ENCODE measurements around the gene RPS15.

Gene RPS15

DNA sequence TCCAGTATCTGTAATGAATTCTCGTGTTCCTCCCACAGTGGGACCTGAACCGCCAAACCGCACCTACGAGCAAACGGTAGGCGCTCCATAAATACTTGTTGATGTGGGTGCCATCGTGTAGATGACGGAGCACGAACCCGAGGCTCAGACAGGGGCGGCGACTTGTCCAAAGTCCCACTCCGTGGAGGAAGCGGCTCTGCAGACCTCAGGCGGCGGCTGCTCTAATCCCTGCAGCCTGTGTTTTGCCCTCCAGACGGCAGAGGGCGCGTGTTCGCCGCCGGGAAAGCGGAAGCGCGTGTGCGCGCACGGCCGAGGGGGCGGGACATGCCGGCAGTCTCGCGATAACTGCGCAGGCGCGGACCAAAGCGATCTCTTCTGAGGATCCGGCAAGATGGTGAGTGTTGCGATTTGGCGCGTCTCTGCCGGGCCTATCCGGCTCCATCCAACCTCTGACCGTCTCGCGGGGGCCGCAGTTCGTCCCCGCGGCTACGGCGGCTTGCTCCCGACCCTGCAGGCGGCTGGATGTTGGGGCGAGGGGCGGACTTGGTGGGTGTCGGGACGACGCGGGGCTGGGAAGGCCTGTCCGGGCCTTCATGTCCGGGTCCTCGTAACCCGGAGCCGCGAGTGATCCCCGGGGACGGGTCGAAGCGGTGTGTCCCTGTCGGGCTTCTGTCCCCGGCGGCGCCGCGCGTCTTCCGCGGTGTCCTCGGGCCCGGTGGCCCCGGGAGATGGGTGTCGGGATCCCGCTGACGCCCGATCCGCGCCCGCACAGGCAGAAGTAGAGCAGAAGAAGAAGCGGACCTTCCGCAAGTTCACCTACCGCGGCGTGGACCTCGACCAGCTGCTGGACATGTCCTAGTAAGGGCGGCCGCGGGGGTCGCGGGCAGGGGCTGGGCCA is at the start of gene RPS15:
Gene RPS15, plus strand, starts transcription at position 362 of the 898 bp plus-strand sequence. Its CDS starts 30 bp downstream, at position 392.
- peak; percentile 96 for DNase-seq (ENCODE audit: low spot score)

DNA sequence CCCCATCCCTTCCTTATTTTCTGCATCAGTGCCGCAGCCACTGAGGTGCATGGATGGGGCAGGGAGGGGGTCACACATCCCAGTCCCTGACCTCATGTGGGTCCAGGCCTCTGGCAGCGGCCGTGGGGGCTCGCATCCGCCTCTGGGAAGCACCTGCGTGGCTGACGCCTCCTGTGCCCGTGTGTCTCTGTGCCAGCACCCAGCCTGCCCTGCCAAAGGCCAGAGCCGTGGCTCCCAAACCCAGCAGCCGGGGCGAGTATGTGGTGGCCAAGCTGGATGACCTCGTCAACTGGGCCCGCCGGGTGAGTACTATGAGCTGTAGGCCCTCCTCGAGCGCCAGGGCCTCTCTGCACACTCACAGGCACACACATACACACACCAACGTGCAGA is 49.6 kb upstream of the RPS15 start:
- DNase-seq (ENCODE audit: low spot score): no peak

DNA sequence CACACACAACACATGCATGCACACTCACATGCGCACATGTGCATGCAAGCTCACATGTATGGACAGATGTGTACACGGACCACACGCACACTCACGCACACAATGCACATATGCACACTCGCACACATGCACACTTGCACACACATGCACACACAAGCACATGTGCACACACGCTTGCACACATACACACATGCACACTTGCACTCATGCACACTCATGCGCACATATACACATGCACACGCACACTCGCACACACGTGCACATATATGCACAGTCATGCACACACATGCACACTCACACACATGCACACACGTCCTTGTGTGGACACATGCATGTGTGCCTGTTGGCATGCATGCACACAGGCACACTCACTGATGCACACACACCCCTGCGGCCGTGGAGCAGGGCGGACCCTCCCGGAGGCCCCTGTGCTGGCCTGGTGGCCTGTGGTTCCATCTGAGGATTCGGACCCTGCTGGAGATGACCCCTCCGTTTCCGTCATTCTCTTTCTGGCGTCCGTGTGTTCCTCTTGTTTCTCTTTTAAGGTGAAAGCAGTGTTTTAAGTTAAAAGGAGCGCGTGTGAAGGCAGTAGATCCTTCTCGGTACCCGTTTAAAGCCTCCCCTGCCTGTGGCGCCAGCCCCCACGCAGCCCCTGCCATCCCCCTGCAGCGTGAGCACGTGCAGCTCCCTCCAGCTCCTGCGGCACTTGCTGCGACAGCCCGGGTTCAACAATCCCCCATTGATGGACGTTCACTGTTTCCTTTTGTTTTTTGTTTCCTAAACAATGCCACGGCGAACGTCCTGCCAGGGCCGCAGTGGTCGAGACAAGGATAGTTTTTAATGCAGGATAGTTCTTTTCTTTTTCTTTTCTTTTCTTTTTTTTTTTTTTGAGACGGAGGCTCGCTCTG is 48.9 kb upstream of the RPS15 start:
- DNase-seq (ENCODE audit: low spot score): no peak

DNA sequence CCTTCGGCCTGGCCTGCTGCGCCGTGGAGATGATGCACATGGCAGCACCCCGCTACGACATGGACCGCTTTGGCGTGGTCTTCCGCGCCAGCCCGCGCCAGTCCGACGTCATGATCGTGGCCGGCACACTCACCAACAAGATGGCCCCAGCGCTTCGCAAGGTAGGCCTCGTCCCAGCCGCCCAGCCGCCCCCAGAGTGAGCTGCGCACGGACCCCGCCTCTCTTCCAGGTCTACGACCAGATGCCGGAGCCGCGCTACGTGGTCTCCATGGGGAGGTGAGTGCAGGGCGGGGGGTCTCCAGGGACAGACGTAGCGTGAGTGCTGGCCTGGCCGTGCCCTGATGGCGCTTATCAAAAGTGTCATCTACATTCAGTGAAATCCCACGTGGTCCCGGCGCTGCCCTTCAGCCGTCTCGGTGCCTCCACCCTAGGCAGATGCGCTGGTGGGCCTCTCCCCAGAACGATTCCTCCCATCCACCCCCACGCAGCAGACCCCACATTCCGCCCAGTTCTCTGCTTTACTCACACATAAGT is 47.2 kb upstream of the RPS15 start:
- DNase-seq (ENCODE audit: low spot score): no peak

DNA sequence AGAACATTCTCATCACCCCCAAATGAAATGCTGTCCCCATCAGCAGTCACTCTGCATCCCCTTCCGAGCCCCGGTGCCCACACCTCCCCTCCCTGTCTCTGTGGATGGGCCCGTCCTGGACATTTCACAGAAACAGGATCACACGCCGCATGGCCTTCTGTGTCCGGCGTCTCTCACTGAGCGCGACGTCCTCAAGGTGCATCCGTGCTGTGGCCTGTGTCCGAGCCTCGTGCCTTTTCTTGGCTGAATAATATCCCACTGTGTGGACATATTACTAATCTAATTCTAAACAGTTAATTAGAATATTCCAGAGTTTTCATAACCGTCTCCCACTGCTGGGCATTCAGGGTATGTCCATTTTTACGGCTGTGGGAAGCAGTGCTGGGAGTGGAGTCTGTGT is 45.8 kb upstream of the RPS15 start:
- DNase-seq (ENCODE audit: low spot score): no peak

DNA sequence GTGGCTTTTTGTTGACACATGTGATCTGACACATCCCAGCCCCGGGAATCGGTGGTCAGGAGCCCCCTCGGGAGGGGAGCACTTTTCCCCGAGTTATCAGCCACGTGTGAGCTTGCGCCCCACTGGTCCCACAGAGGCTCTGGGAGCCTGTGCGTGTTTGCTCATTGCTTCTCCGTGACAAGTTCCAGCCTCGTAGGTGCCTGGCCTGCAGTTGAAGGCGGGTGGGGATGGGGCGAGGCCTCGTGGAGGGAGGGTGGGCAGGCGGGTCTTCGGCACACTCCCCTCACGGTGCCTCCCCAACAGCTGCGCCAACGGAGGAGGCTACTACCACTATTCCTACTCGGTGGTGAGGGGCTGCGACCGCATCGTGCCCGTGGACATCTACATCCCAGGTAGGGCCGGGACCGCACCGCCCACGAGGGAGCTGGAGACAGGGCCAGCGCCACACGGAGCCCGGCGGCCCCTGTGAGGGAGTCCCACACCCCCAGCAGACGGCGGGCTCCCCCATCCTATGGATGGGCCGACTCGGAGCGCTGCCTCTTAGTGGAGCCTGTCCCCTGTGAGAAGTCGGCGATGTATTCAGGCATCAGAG is 45.2 kb upstream of the RPS15 start:
- no peak for DNase-seq (ENCODE audit: low spot score)

DNA sequence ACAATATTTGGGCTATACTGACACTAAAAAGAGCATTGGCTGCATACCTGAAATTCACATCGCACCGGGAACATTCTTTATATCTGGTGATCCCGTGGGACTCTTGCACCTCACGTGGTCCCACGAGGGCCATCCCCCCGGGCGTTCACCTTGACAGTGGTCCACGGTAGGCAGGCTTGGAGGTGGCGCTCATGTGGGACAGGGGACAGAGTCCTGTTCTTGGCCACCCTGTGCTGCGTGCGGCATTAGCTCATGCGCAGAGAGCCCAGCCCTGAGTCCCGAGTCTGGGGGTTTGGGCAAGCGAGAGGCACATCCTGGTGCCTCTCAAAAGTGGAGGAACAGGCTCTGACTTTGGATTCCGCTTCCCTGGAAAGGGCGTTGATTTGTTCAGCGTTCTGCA is 44.4 kb upstream of the RPS15 start:
- DNase-seq (ENCODE audit: low spot score): no peak

DNA sequence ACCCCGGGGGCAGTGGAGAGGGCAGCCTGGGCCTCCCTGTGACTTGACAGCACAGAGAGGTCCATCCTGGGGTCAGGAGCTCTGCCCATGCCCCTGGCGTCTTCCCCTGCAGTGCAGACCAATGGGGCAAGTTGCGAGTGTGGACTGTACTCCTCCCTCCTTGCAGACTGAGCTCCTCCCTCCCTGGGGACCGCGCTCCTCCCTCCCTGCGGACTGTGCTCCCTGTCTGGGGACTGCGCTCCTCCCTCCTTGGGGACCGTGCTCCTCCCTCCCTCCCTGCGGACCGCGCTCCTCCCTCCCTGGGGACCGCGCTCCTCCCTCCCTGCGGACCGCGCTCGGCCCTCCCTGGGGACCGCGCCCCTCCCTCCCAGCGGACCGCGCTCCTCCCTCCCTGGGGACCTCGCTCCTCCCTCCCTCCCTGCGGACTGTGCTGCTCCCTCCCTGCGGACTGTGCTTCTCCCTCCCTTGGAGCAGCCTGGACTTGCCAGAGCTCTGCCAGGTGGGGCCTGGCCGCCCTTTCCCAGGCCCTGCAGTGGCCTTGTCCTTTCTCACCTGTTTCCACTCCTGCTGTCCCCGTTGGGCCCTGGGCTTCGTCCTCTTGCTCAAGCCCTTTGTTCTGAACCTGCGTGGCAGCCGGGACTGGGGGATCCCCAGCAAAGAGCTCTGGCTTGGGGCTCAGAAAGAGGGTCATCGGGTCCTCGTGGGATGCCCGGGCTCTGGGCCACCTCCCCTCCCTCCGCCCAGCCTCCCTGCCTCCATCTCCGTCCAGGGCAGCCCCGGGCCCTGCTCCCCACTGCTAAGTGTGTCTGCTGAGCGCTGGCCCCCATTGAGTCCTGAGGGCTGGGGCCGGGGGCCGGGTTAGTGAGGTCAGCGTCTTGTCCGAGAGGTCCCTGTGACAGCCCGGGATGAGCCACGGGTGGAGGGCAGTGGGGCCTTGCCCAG is 43.7 kb upstream of the RPS15 start:
- DNase-seq (ENCODE audit: low spot score): no peak

DNA sequence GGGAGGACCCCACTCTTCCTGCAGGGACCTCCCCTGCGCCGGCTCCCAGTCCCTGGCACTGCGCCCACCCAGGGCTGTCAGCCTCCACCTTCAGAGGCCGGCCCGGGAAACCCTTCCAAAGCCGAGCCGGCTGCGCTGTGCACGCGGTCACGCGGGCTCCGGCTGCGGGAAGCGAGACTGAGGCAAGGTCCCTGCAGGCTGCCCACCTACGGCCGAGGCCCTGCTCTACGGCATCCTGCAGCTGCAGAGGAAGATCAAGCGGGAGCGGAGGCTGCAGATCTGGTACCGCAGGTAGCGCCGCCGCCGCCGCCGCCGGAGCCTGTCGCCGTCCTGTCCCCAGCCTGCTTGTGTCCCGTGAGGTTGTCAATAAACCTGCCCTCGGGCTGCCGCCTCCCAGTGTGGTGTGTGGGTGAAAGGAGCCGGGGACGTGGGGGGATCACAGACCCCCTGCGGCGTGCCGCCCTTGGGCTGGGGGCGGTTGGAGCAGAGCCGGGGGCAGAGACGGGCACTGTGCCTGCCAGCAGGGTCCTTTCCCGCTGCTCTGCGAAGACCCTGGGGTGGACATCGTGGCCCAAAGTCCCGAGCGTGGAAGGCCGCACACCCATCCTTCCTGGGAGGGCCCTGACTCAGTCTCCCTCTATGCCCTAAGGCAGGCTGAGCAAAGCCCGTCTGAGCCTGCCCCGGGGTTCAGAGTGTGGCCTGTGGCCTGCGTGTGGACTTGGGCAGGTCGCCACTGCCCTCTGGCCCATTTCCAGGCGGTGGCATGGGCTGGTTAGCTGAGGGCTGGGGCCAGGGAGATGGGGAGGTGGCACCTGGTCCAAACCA is 42.8 kb upstream of the RPS15 start:
- DNase-seq (ENCODE audit: low spot score): no peak

DNA sequence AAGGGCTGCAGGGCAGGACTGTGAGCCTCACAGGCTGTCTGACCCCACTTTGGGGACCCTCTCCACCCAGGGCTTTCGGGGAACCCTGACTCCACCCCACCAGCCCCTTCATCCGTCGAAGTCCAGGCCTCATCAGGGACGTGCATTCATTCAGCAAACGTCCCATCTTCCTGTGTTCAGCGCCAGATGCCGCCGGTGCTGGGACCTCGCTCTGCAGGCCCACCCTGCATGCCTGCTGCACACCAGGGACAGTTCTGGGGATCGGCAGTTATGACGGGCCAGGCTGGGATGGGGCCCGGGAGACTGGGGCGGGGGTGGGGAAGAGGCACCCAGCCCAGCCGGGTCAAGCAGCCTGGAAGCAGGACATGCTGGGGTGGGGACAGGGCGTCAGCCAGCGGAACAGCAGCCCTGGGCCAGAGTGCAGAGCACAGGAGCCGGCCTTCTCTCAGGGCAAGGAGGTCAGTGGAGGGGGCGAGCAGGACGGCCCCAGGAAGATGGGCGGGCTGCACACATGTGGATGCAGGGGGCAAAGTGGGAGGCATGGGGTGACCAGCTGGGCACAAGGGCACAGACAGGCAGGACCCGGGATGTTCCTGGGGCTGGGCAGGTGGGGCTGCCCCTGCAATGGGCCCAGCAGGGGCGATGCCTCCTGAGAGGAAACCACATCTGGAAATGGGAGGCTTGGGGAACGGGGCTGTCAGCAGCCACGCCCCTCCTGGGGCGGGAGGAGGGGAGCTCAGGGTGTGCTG is 42.0 kb upstream of the RPS15 start:
- DNase-seq (ENCODE audit: low spot score): no peak

DNA sequence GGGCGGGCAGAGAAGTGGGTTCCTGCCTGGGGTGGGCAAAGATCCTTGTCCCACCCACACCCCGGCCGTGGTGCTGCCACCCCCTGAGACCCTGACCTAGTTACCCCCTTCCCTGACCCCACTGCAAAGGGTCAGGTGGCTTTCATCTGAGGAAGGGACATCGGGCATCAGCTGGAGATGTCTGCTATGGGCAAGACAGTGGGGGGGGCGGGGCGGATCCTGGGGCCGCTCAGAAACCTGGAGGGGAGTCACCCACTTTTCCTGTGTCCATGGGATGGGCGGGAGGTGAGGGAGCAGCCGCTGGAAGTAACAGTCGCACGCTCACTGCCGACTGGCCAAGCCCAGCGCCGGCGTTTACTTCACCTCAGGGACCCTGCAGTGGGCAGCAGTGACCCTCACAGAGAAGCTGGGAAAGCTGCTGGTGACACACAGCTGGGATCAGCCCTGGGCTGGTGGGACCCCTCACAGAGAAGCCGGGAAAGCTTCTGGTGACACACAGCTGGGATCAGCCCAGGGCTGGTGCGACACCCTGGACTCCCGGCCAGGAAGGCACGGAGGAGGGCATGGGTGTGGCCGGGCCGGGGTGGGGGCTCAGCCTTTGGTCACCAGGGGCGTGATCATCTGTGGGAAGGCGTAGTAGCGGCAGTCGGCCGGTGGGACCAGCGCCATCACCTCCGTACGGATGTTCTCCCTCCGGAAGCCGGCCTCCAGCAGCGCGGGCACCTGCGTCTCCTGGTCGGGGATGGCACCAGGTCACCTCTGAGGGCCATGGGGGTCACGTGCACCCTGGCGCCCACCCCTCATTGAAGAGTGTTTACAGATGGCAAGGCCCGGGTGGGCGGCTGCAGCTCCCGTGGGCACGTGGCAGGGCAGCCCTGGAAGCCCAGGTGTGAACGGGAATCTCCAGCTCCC is 41.2 kb upstream of the RPS15 start:
- DNase-seq (ENCODE audit: low spot score): no peak

DNA sequence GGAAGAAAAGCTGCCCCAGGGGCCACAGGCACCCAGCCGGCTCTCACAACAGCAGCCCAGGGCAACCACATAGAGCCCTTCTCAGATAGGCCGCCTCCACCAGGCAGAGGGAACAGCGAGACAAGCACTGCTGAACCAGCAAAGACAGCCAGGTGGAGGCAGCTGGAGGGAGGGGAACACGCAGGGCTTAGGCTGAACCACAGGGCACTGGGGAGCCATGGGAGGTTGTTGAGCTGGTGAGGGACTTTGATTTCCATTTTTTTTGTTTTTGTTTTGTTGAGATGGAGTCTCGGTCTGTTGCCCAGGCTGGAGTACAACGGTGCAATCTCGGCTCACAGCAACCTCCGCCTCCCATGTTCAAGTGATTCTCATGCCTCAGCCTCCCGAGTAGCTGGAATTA is 40.4 kb upstream of the RPS15 start:
- no peak for DNase-seq (ENCODE audit: low spot score)

DNA sequence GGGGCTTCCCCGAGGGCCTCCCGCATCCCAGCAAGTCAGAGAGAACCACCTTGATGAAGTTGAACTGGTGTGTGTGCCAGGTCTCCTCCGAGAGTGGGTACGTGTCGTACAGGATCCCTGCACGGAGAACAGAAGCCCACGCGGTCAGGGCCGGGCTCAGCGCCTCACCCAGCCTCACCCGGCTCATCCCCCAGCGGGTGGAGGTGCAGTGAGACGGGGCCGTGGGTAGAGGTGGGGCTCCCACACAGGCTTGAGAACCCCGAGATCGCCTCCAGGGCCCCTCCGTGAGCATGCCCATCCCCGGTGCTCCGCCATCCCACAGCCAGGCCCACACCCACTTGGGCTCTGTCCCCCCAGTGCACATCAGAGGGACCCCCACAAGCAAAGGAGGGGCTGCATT is 39.1 kb upstream of the RPS15 start:
- no peak for DNase-seq (ENCODE audit: low spot score)

DNA sequence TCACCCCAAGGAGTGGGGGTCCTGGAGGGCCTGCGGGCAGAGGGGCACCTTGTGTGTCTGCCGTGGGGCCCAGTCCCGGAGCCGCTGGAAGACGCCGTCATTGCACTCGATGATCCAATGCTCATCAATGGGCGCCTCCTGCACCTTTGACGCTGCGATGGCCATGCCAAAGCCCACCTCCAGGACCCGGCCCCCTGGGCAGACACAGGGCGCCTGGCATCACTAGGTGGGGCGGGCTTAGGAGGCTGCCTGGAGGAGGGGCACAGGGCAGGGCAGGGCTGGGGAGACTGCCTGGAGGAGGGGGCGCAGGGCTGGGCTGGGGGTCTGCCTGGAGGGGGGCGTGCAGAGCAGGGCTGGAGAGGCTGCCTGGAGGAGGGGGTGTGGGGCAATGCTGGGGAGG is 38.5 kb upstream of the RPS15 start:
- DNase-seq (ENCODE audit: low spot score): no peak

DNA sequence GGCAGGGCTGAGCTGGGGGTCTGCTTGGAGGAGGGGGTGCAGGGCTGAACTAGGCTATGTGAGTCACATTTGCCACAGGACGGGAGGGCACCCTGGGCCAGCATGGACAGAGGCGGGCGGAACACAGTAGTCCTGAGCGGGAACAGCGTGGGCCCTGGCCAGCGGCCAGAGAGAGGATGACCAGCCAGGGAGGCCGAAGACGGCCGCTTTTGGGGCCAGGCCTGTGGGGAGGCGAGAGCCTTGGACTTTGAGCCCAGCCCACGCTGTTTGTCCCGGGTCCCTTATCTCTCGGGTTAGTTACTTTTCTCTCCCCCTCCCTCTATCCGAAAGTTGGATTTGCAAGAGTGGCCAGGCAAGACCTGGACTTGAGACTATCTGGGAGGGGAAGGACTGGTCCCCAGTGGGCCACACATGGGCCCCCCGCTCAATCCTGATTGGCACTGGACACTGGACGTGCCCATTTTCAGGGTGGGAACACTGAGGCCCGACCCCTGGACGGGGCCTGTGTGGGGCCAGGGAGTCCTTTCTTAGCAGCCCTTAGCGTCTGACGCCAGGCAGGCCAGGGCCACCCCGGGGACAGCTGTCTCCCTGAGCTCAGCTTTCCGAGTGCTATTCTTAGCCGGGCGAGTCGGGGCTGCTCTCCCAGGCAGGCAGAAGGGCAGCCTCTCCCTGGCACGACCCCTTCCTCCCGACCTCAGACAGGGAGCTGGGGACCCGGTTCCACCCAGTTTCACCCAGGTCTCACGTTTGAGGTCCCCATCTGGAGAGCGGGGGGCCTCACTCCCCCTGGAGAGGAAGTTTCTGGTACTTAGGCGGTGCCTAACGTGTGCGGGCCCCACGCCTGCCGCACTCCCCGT is 37.7 kb upstream of the RPS15 start:
- DNase-seq (ENCODE audit: low spot score): no peak

DNA sequence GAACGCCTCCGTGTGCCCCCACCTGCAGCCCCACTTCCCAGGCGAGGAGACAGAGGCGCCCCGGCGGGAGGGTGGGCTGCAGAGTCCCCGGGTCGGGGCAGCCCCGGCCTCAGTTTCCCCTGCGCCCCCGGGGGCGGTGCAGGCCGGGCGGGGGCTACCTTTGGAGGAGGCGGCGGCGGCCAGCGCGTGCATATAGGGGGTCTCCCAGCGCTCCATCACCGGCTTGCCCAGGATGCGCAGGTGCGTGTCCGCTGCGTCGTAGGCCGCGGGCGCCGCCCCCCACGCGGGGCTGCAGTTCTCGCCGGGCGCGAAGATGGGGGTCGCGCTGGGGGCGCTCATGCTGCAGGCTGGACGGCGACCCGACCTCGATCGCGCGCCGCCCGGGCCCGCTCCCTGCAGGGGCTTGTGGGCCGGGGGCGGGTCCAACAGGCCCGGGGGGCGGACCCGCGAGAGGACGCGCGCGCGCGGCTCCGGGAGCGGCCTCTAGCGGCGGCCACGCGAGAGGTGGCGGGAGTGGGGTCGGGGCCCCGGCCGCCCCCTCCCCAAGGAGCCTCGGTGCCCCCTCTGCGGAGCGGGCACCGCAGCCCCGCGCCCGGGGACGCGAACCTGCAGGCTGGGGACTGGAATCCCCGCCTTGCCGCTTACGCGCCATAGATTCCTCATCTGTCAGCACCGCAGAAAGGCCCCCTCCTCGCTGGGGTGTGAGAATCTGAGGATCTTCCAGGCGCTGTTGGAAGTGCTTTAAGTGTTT is 36.9 kb upstream of the RPS15 start, which contains the start of gene GAMT:
Gene GAMT, minus strand, starts transcription at position 405 of the 751 bp plus-strand sequence. Its CDS starts 66 bp downstream, at position 339.
- DNase-seq (ENCODE audit: low spot score): peak; percentile 35

DNA sequence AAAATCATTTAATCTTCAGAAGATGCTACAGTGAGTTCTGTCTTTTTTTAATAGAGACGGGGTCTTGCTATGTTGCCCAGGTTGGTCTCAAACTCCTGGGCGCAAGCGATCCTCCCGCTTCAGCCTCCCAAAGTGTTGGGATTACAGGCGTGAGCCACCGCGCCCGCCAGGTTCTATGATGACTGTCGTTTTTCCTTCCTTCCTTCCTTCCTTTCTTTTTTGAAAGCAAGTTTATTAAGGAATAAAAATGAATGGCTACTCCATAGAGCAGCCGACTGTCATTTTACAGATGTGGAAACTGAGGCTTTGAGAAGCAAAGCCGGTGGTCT is 36.3 kb upstream of the RPS15 start:
- no peak for DNase-seq (ENCODE audit: low spot score)

Measured in CD4-positive, alpha-beta T cell treated with Interleukin-15 for 4 hours (primary cell).